Sigmoid colon (tissue), 4 donors: Measurements from ENCODE around the gene MLLT3.

Experiments used
- CTCF ChIP-seq, 4 experiments: fragments of 450-650 bp in 3 of 4; fragments of 200-600 bp in 1 of 4; IDR thresholded peaks; one replicate each; pipeline ENCODE4 v1.5.1; 2016 to 2019; ENCODE audit warnings: antibody characterized with exemption in 4 of 4, mild to moderate bottlenecking in 3 of 4, moderate library complexity in 2 of 4
- EP300 ChIP-seq, 4 donors: sonication (generic); formaldehyde crosslinking; IDR thresholded peaks; one replicate each; pipeline ENCODE4 v1.6.1; 2017; ENCODE audit warnings: antibody characterized with exemption in 4 of 4
- POLR2A ChIP-seq, 2 donors: fragments of 450-650 bp; IDR thresholded peaks; one replicate each; pipeline ENCODE4 v1.6.1; 2016; ENCODE audit warnings: antibody characterized with exemption in 2 of 2, mild to moderate bottlenecking in 2 of 2, moderate library complexity in 2 of 2
- POLR2AphosphoS5 ChIP-seq, 4 donors: sonication (generic); formaldehyde crosslinking; IDR thresholded peaks; one replicate each; pipeline ENCODE4 v1.6.1; 2017; ENCODE audit warnings: antibody characterized with exemption in 4 of 4

DNA sequence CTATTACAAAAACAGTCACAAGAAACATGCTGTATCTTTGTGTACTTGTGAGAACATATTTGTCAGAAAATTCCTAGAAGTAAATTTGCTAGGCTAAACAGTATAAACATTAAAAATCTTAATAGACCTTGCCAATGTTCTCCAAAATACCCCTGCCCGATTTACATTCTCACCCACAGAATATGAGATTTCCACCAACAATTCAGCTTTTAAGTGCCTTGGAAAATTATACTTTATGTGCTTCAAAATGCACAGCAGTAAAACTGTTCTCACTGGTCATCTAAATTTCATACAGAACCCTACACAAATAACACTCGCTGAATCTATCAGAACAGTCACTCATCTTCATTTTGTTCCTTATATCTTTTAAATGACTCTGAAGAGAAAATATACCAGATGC, 5.5 kb downstream of the MLLT3 start:
- TF ChIP-seq CTCF (IDR thresholded peaks at IDR 0.05) (no peak), POLR2AphosphoS5 (IDR thresholded peaks at IDR 0.05) (no peak), POLR2A (IDR thresholded peaks at IDR 0.05) (no peak), EP300 (IDR thresholded peaks at IDR 0.05) (no peak)
